NB4 (cell line): ENCODE results near the gene NPLOC4.

Experiments used
- MYC ChIP-seq: IDR thresholded peaks from 2 replicates; pipeline ENCODE4 v1.6.1; 2011; ENCODE audit warnings: low read depth, low read length
- TF ChIP-seq, protein P1 (sequence below): IDR thresholded peaks from one replicate; pipeline ENCODE4 v1.5.1; 2012; ENCODE audit warnings: low read depth, low read length
- TF ChIP-seq, protein P2 (sequence below): IDR thresholded peaks from 2 replicates; pipeline ENCODE4 v1.6.1; 2011; ENCODE audit warnings: low read depth, low read length

DNA sequence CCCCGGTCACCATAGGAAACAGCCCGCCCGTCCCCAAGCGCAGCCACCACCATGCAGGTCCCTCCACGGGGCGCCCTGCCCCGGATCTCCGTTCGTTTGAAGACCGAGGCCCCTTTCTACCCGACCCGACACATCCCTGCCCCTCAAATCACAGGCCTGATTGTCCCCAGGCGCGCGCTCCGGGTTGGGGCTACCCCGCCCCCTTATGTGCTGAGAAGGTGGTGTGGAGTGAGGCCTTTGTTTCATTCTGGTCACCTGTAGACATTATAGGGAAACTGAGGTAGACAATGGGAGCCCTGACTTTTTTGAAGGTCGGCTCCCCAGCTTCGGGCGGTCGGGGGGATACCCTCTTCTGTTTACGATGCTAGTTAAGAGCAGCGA is 123.5 kb downstream of the NPLOC4 start:
- TF ChIP-seq, protein P1, sequence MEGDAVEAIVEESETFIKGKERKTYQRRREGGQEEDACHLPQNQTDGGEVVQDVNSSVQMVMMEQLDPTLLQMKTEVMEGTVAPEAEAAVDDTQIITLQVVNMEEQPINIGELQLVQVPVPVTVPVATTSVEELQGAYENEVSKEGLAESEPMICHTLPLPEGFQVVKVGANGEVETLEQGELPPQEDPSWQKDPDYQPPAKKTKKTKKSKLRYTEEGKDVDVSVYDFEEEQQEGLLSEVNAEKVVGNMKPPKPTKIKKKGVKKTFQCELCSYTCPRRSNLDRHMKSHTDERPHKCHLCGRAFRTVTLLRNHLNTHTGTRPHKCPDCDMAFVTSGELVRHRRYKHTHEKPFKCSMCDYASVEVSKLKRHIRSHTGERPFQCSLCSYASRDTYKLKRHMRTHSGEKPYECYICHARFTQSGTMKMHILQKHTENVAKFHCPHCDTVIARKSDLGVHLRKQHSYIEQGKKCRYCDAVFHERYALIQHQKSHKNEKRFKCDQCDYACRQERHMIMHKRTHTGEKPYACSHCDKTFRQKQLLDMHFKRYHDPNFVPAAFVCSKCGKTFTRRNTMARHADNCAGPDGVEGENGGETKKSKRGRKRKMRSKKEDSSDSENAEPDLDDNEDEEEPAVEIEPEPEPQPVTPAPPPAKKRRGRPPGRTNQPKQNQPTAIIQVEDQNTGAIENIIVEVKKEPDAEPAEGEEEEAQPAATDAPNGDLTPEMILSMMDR: no peak
- TF ChIP-seq, protein P2, sequence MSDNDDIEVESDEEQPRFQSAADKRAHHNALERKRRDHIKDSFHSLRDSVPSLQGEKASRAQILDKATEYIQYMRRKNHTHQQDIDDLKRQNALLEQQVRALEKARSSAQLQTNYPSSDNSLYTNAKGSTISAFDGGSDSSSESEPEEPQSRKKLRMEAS: no peak
- no peak for TF ChIP-seq MYC
